ENCODE data around the gene PLXNA1.

Gene PLXNA1

DNA sequence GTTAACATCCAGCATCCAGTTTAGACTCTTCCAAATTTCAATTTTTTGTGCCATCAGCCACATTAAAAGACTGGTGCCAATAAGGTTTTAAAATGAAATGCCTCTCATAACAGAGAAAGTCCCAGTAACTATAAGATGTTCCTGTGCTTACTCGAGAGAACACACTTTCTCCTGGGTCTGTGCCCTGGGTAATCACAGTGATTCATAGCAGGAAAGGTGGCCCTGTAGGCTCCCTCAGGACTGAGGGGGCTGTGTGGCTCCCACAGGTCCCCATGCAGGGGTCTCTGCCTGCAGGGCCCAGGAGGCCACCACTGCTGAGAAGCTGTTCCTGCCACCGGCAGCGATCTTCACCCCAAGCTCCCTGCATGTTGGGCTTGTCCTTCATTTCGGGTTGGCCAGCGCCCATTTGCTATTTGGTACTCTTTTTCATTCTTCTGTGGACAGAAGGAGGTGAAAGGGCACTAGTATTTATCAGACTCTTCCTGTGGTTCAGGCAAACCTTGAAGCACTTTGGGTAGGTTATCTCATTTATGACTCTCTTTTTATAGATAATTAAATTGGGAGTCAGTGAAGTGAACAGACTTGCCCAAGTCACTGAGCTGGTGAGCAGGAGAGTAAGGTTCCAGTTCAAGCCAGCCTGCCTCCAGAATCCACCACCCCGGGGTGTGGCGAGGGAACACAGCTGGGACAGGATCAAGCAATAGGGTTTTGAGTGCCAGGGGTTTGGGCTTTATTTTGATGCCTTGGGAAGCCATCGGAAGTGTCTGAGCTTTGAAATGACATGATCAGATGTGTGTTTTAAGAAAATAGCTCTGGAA lies 44.2 kb upstream of the PLXNA1 start:
- Histone ChIP-seq H3K4me2 (peak overlapping the region in 9 of 11 experiments; percentile 16 to 83 (median 71); a peak in 18 of 22 replicates), H3K27ac (no peak overlapping the region), H3K9me3 (replicated peaks in 1 of 11) (no peaks in the 10 kb centered on the region), H4K20me1 (peaks cover 0 to 61% (median 4%) of the 10 kb centered on the region in 11 experiments; a peak in 10 of 22 replicates), H3K4me3 (no peak overlapping the region), H3K27me3 (peaks cover 0 to 48% (median 0%) of the 10 kb centered on the region in 11 experiments; a peak in 7 of 22 replicates), H3K36me3 (no peaks in the 10 kb centered on the region), H3K9ac (no peak overlapping the region), H3K4me1 (peaks cover 21 to 69% (median 45%) of the 10 kb centered on the region in 10 experiments)
- TF ChIP-seq Cebpa-rat (IDR thresholded peaks at IDR 0.05), result no peak

DNA sequence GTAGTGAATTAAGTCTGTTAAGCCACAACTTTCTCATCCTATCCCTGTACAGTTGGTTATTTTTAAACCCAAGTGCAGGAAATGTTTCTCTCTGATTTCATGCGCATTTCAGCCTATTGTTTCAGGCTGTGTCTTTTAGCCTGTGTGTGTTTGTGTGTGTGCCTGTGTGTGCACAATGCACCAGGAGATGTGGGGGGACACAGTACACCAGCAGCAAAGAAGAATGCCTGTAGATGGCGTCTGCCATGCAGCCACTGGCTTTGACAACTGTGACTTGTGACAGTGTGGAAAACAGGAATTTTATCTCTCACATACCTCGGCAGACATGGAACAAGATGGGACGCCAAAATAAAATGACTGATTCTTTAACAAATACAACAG lies 43.6 kb upstream of the PLXNA1 start:
- Histone ChIP-seq H3K27ac (no peak overlapping the region), H3K4me1 (peaks cover 21 to 74% (median 45%) of the 10 kb centered on the region in 10 experiments), H3K4me2 (peak overlapping the region in 9 of 11 experiments; percentile 16 to 83 (median 71); a peak in 18 of 22 replicates), H3K27me3 (peaks cover 0 to 45% (median 0%) of the 10 kb centered on the region in 11 experiments; a peak in 7 of 22 replicates), H3K9ac (no peak overlapping the region), H3K36me3 (no peaks in the 10 kb centered on the region), H3K9me3 (replicated peaks in 1 of 11) (no peaks in the 10 kb centered on the region), H3K4me3 (no peak overlapping the region), H4K20me1 (peaks cover 0 to 60% (median 4%) of the 10 kb centered on the region in 11 experiments; a peak in 10 of 22 replicates)
- no peak for TF ChIP-seq Cebpa-rat (IDR thresholded peaks at IDR 0.05)

DNA sequence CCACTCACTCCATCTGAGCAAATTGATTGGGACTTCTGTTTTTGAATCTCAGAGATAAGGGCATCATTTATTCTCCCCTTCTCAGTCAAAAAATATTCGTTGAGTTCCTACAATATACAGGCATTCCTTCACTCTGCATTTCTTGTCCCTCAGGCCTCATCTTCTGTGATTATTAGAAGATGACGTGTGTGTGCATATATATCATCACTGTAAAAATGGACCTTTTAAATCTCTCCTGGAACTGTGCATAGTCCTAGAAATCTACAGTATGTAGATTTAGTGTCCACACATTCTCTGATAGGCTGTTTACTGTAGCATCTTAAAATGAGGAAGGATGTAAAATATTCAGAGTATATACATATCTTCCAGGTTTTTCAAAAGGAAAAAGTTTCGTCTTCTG lies 43.2 kb upstream of the PLXNA1 start:
- Histone ChIP-seq H3K4me3 (no peak overlapping the region), H3K9ac (no peak overlapping the region), H3K4me1 (peaks cover 21 to 77% (median 45%) of the 10 kb centered on the region in 10 experiments), H4K20me1 (peaks cover 0 to 63% (median 4%) of the 10 kb centered on the region in 11 experiments; a peak in 9 of 22 replicates), H3K9me3 (replicated peaks in 1 of 11) (no peaks in the 10 kb centered on the region), H3K27ac (no peak overlapping the region), H3K36me3 (no peaks in the 10 kb centered on the region), H3K4me2 (peak overlapping the region in 9 of 11 experiments; percentile 16 to 83 (median 71); a peak in 18 of 22 replicates), H3K27me3 (peaks cover 0 to 45% (median 0%) of the 10 kb centered on the region in 11 experiments; a peak in 7 of 22 replicates)
- no peak for TF ChIP-seq Cebpa-rat (IDR thresholded peaks at IDR 0.05)

DNA sequence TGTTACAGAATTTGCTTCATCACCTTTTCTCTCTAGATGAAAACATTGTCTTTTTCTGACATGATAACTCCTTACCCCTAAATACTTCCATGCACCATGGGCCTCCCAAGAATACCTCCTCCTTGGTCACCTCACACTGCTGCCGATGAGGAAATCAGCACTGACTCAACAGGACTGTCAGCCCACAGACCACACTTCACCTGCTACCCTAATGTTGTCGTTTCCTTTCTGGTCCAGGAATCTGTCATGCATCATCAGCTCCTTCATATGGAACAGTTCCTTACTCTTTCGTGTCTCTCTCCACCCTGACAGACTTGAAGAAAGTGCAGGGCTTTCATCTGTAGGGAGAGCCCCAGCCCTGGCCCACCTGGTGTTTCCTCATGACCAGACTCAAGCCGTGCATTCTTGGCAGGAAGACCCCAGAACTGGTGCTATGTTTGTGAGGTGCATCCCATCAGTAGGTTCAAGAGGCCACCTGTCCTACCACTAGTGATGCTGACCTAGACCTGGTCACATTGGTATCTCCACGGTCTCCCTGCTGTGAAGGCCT lies 41.1 kb upstream of the PLXNA1 start:
- H3K9ac ChIP-seq, result no peak overlapping the region
- peak overlapping the region in 10 of 11 experiments; percentile 19 to 75 (median 69); a peak in 19 of 22 replicates for H3K4me2 ChIP-seq
- no peak overlapping the region for H3K4me3 ChIP-seq
- no peaks in the 10 kb centered on the region for H3K9me3 ChIP-seq (replicated peaks in 1 of 11)
- peaks cover 0 to 44% (median 0%) of the 10 kb centered on the region in 11 experiments; a peak in 7 of 22 replicates for H3K27me3 ChIP-seq
- H3K27ac ChIP-seq, result no peak overlapping the region
- no peak for TF ChIP-seq Cebpa-rat (IDR thresholded peaks at IDR 0.05)
- H4K20me1 ChIP-seq, result peaks cover 0 to 65% (median 4%) of the 10 kb centered on the region in 11 experiments; a peak in 8 of 22 replicates
- H3K4me1 ChIP-seq, result peaks cover 10 to 72% (median 41%) of the 10 kb centered on the region in 10 experiments; a peak in 19 of 20 replicates
- H3K36me3 ChIP-seq, result no peaks in the 10 kb centered on the region

DNA sequence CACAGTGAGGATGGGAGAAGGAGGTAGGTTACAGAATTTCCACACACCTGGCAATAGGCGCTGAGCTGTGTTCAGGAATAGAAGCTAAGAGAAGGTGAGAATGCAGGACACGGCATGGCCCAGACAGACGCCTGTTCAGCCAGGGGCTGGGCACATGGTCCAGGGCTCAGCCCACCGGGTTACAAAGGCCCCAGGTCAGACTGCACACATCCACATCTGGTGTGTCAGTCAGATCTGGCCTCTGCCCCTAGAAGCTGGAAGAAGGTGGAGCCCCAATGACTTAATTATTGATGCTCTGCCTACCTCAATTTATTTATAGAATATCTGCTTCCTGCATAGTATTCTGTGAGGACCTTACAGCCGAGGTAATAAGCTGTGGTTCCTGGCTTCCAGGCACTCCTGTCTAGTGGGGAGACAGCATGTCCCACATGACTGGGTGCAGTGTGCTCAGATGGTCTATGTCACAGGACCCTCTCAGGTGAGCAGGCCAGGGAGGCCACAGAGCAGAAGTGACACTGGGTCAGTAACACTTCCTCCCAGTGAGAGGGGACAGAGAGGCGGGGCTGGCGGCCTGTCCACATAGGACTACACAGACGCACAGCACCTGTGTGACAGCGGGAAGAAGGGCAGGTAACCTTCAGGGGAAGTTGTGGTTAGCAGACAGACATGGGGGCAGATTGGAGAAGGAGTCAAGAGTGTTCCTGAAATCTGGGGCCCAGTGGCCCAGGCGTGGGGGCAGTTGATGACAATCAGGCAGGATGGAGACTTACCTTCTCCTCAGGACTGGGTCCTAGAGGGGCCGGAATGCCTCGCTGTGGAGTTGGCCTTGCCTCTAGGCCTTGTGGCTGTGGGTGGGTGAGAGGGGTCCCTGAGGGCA lies 38.6 kb upstream of the PLXNA1 start:
- peaks cover 23 to 70% (median 39%) of the 10 kb centered on the region in 10 experiments for H3K4me1 ChIP-seq
- peaks cover 0 to 5% (median 0%) of the 10 kb centered on the region in 11 experiments; a peak in 3 of 22 replicates for H3K36me3 ChIP-seq
- H3K9ac ChIP-seq, result no peak overlapping the region
- H3K4me2 ChIP-seq, result peak overlapping the region in 4 of 11 experiments; percentile 7 to 8 (median 8); a peak in 2 of 22 replicates
- peaks cover 0 to 69% (median 6%) of the 10 kb centered on the region in 11 experiments; a peak in 8 of 22 replicates for H4K20me1 ChIP-seq
- no peak overlapping the region for H3K4me3 ChIP-seq
- peaks cover 0 to 23% (median 0%) of the 10 kb centered on the region in 11 experiments; a peak in 2 of 22 replicates for H3K27me3 ChIP-seq
- H3K9me3 ChIP-seq (replicated peaks in 1 of 11), result no peaks in the 10 kb centered on the region
- H3K27ac ChIP-seq, result no peak overlapping the region
- no peak for TF ChIP-seq Cebpa-rat (IDR thresholded peaks at IDR 0.05)

DNA sequence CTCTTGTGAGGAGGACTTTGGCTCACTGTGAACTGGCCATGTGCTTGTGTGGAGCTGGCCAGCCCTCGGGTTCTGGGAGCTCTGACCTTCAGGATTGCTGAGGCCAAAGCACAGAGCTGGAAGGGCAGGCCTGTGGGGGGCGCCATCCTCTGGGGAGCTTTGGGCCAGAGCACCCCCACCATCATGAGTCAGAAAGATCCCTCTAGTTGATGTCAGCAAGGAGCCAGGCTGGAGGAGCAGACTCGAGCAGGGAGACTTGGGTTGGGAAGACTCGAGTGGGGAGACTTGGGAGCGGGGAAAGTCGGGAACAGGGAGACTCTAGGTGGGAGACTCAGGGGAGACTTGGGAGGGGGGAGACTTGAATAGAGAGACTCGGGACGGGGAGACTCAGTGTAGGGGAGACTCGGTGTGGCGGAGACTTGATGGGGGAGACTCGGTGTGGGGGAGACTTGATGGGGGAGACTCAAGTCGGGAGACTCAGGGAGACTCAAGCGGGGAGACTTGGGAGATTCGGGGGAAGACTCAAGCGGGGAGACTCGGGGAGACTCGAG lies 37.7 kb upstream of the PLXNA1 start:
- Histone ChIP-seq H3K9me3 (replicated peaks in 1 of 11) (no peaks in the 10 kb centered on the region), H3K27ac (no peak overlapping the region)

DNA sequence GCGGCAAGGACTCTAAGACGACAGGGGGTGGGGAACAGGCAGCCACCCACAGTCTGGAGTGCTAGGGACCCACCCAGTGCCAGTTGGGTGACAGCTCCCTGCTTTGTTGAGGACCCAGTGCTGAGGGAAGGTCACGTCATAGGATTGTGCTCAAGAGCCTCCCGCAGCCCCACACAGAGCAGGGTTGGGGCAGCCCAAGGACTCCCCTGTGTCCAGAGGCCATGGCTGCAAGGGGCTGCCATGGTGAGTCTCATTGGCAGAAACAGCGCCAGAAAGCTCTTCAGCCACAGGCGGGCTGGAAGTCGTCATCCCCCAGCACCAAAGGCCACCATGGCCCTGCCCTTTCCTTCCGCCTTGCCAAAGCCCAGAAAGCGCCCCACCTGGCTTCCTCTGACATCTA lies 37.0 kb upstream of the PLXNA1 start:
- peaks cover 28 to 68% (median 43%) of the 10 kb centered on the region in 10 experiments for H3K4me1 ChIP-seq
- H4K20me1 ChIP-seq, result peaks cover 0 to 79% (median 13%) of the 10 kb centered on the region in 11 experiments; a peak in 9 of 22 replicates
- no peaks in the 10 kb centered on the region for H3K9me3 ChIP-seq (replicated peaks in 1 of 11)
- H3K4me2 ChIP-seq, result 0 out of 22 replicates have a peak overlapping the region, but pooled peaks of 1 of the 11 experiments have one; percentile 7
- H3K27ac ChIP-seq, result no peak overlapping the region
- peaks cover 0 to 5% (median 0%) of the 10 kb centered on the region in 11 experiments; a peak in 3 of 22 replicates for H3K36me3 ChIP-seq
- H3K9ac ChIP-seq, result no peak overlapping the region
- peaks cover 0 to 22% (median 0%) of the 10 kb centered on the region in 11 experiments; a peak in 2 of 22 replicates for H3K27me3 ChIP-seq
- H3K4me3 ChIP-seq, result no peak overlapping the region
- no peak for TF ChIP-seq Cebpa-rat (IDR thresholded peaks at IDR 0.05)

More for the DNA sequence above, 37.7 kb upstream of the PLXNA1 start:
- no peak overlapping the region for H3K9ac ChIP-seq
- H3K4me2 ChIP-seq, result no peak overlapping the region
- peaks cover 0 to 75% (median 13%) of the 10 kb centered on the region in 11 experiments; a peak in 8 of 22 replicates for H4K20me1 ChIP-seq
- peaks cover 0 to 22% (median 0%) of the 10 kb centered on the region in 11 experiments; a peak in 2 of 22 replicates for H3K27me3 ChIP-seq
- TF ChIP-seq Cebpa-rat (IDR thresholded peaks at IDR 0.05), result no peak
- H3K36me3 ChIP-seq, result peaks cover 0 to 5% (median 0%) of the 10 kb centered on the region in 11 experiments; a peak in 3 of 22 replicates
- H3K4me1 ChIP-seq, result peaks cover 28 to 70% (median 41%) of the 10 kb centered on the region in 10 experiments
- no peak overlapping the region for H3K4me3 ChIP-seq

DNA sequence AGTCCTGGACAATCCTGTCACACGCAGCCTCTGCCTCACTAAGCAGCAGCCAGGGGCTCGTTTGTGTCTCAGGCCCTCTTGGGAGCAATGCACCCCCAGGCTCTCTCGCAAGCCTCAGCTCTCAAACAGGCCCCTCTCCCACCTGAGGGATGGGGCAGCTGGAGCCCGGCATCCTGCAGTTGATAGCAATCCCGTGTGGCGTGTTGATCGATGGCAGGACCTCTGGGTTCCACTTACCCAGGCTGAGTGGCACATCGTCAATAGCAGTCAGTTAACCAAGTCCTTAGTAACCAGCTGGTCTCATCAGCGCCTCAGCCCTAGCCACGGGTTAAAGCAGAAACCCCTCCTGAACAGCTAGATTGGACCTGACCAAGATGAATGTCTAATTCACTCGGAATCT lies 36.5 kb upstream of the PLXNA1 start:
- Histone ChIP-seq H3K4me1 (peaks cover 28 to 64% (median 43%) of the 10 kb centered on the region in 10 experiments), H3K4me2 (no peak overlapping the region), H3K36me3 (peaks cover 0 to 5% (median 0%) of the 10 kb centered on the region in 11 experiments; a peak in 3 of 22 replicates), H3K9ac (no peak overlapping the region), H3K4me3 (no peak overlapping the region), H3K27me3 (peaks cover 0 to 20% (median 0%) of the 10 kb centered on the region in 11 experiments; a peak in 2 of 22 replicates), H4K20me1 (peaks cover 0 to 77% (median 13%) of the 10 kb centered on the region in 11 experiments; a peak in 9 of 22 replicates), H3K27ac (no peak overlapping the region), H3K9me3 (replicated peaks in 1 of 11) (no peaks in the 10 kb centered on the region)
- no peak for TF ChIP-seq Cebpa-rat (IDR thresholded peaks at IDR 0.05)

All from BLaER1 treated with 17β-estradiol and CSF1 and Interleukin-3, amounts not matched to agents 10 nM and 100 nM (cell line).